GM23248 (cell line): ENCODE data around the gene CCNG2. TPM values are rescaled to one million over a fixed set of nuclear protein-coding genes. Genes with fewer than 3 reads are reported as not detected.
"Not testable (repeated sequence)": the region's sequence is repeated elsewhere in the genome, so short reads cannot be mapped to it uniquely, and the experiment has no call there.

ENCODE experiments used
- DNase-seq: peaks from one replicate; pipeline ENCODE4 v3.0.0-alpha.2; 2015
- H2AFZ ChIP-seq: fragments of 200-600 bp; sonication (generic); 2 replicates; pipeline ENCODE4 v1.6.1; 2016; ENCODE audit warnings: antibody characterized with exemption
- H3F3A ChIP-seq: fragments of 200-600 bp; sonication (generic); 2 replicates; pipeline ENCODE4 v1.6.1; 2016; ENCODE audit warnings: mild to moderate bottlenecking, antibody characterized with exemption, mixed run types; ENCODE audit not compliant: insufficient read depth
- H3K27ac ChIP-seq: fragments of 200-600 bp; sonication (generic); 2 replicates; pipeline ENCODE4 v1.5.1; 2016; ENCODE audit warnings: mild to moderate bottlenecking
- H3K27me3 ChIP-seq: fragments of 200-600 bp; sonication (generic); replicated peaks from 2 replicates; pipeline ENCODE4 v1.6.1; 2016; ENCODE audit warnings: mild to moderate bottlenecking; ENCODE audit not compliant: insufficient read depth
- H3K36me3 ChIP-seq: fragments of 200-600 bp; sonication (generic); 2 replicates; pipeline ENCODE4 v1.6.1; 2016; ENCODE audit warnings: low read depth, mild to moderate bottlenecking
- H3K4me1 ChIP-seq: fragments of 200-600 bp; sonication (generic); 2 replicates; pipeline ENCODE4 v1.6.1; 2016; ENCODE audit warnings: mild to moderate bottlenecking; ENCODE audit not compliant: insufficient read depth
- H3K4me2 ChIP-seq: fragments of 200-600 bp; sonication (generic); one replicate; pipeline ENCODE4 v1.6.1; 2016; ENCODE audit warnings: mild to moderate bottlenecking; ENCODE audit not compliant: unreplicated experiment
- H3K4me3 ChIP-seq: fragments of 200-600 bp; sonication (generic); 2 replicates; pipeline ENCODE4 v1.5.1; 2016; ENCODE audit warnings: mild to moderate bottlenecking
- H3K79me2 ChIP-seq: fragments of 200-600 bp; sonication (generic); 2 replicates; pipeline ENCODE4 v1.6.1; 2016; ENCODE audit warnings: mild to moderate bottlenecking; ENCODE audit not compliant: insufficient read depth
- H3K9ac ChIP-seq: fragments of 200-600 bp; sonication (generic); 2 replicates; pipeline ENCODE4 v1.6.1; 2016; ENCODE audit warnings: mild to moderate bottlenecking
- H3K9me2 ChIP-seq: fragments of 200-600 bp; sonication (generic); 2 replicates; pipeline ENCODE4 v1.6.1; 2016; ENCODE audit warnings: mixed run types, mild to moderate bottlenecking, moderate library complexity; ENCODE audit not compliant: insufficient read depth
- H3K9me3 ChIP-seq: fragments of 200-600 bp; sonication (generic); one replicate; pipeline ENCODE4 v1.6.1; 2017; ENCODE audit warnings: low read depth
- H4K20me1 ChIP-seq: fragments of 200-600 bp; sonication (generic); 2 replicates; pipeline ENCODE4 v1.6.0; 2016; ENCODE audit not compliant: insufficient read depth
- EZH2 ChIP-seq: fragments of 200-600 bp; sonication (generic); IDR thresholded peaks from 2 replicates; pipeline ENCODE4 v1.6.1; 2018; ENCODE audit warnings: antibody characterized with exemption, mild to moderate bottlenecking; ENCODE audit not compliant: insufficient read depth, poor library complexity, severe bottlenecking
- EZH2phosphoT487 ChIP-seq: fragments of 200-600 bp; sonication (generic); IDR thresholded peaks from 2 replicates; pipeline ENCODE4 v1.6.1; 2018; ENCODE audit warnings: antibody characterized with exemption, moderate library complexity, mild to moderate bottlenecking, low read depth; ENCODE audit not compliant: insufficient read depth
- WGBS, 2 experiments: methylation state at CpG; one replicate each; pipeline ENCODE4 v1.1.6; 2015 to 2017; ENCODE audit warnings: low lambda C conversion rate in 2 of 2, low coverage in 1 of 2; ENCODE audit errors: missing lambda C conversion rate in 2 of 2; 5-methylcytosine and 5-hydroxymethylcytosine counted together
- in situ Hi-C: fragments of 300-500 bp; cut with MboI; formaldehyde crosslinking; loops from 2 replicates; pipeline ENCODE4 v1.15.0; 2020
- polyA plus RNA-seq: library from polyadenylated mRNA; unstranded; fragments of >200 nt; fragmentation: Nextera tagmentation; extraction: Ambion mirVana; gene quantifications from 2 replicates; pipeline ENCODE4 v1.2.1, GENCODE V29; 2016
- total RNA-seq: library from RNA; depleted of rRNA; stranded (reverse); fragments of >200 nt; shearing (Covaris generic); gene quantifications from 2 replicates; pipeline ENCODE4 v1.2.3, GENCODE V29; 2014

Gene CCNG2
- total and polyA plus RNA-seq, 2 experiments from 2014 or later, result 32.6 to 40.0 TPM

- Histone ChIP-seq H3K36me3 (no peaks in the 10 kb centered on the region), H3K79me2 (no peaks in the 10 kb centered on the region), H3K4me2 (no peak overlapping the region), H3K9me2 (no peaks in the 10 kb centered on the region), H2AFZ (no peak overlapping the region), H3K27me3 (no peaks in the 10 kb centered on the region), H3K9ac (no peak overlapping the region), H3K9me3 (no peaks in the 10 kb centered on the region), H3F3A (no peaks in the 10 kb centered on the region), H4K20me1 (no peaks in the 10 kb centered on the region), H3K4me3 (no peak overlapping the region), H3K27ac (no peak overlapping the region), H3K4me1 (no peaks in the 10 kb centered on the region)
- WGBS, 2 experiments, result 32 to 47% methylated on average over 1 of the region's 1 CpG
- in situ Hi-C loops, result no loop called here
- no peak for TF ChIP-seq EZH2phosphoT487
- no peak for DNase-seq
Observed at GRCh38 chr4:77132652-77133312, 24.2 kb upstream of the CCNG2 start.

DNA sequence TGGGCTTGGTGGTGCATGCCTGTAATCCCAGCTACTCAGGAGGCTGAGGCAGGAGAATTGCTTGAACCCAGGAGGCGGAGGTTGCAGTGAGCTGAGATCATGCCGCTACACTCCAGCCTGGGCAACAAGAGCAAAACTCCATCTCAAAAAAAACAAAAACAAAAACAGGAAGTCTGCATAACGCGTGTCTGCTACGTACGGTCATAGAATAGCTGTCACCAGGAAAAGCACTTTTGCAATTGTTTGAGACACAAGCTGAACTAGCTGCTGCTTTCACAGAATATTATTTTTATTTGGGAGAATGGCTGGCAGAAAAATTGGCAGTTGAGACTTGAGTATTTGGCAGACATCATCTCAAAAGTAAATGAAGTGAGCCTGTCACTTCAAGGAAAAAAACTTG, 19.6 kb upstream of the CCNG2 start:
- WGBS, 2 experiments, result 28 to 30% methylated on average over 6 of the region's 6 CpGs
- H3K79me2 ChIP-seq, result not testable (repeated sequence)

DNA sequence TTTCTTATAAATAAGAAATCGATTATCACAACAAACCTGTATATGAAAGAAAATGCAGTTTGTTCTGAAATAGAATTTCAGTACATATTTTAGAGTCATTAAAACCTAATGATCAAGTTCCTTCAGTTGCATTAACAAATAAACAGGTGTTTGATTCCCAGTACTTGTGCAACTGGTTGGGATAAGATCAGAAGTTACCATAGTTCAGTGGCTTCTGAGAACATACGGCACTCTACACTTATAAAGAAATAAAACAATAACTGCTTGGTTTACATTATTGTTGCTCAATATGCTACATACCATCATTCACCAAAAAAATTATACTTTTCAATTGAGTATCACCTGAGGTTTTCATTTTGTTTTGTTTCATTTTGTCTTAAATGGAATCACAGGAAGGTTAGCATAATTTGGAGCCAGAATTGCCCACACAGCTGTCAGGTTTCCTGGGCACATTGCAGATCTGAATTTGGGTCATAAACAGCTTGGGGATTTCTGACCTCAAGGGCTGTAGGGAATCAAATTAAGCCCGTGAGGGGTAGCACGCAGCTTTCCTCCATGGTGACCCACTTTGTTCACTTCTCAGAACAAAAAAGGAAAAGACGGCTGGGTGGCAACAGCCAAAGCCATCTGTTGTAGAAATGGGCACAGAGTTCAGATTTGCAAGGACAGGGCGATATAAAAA, 14.9 kb upstream of the CCNG2 start:
- H3K4me3 ChIP-seq, result no peak overlapping the region
- H3K4me2 ChIP-seq, result no peak overlapping the region
- peaks cover 17% of the 10 kb centered on the region for H3K4me1 ChIP-seq
- no peaks in the 10 kb centered on the region for H3K9me3 ChIP-seq
- in situ Hi-C loops, result no loop called here
- no peaks in the 10 kb centered on the region for H3K36me3 ChIP-seq
- peaks cover 21% of the 10 kb centered on the region for H3F3A ChIP-seq
- no peak overlapping the region for H3K27ac ChIP-seq
- no peaks in the 10 kb centered on the region for H3K79me2 ChIP-seq
- H2AFZ ChIP-seq, result no peak overlapping the region
- no peaks in the 10 kb centered on the region for H3K27me3 ChIP-seq
- H3K9ac ChIP-seq, result no peak overlapping the region
- no peak for DNase-seq
- no peaks in the 10 kb centered on the region for H3K9me2 ChIP-seq
- no peak for TF ChIP-seq EZH2
- TF ChIP-seq EZH2phosphoT487, result no peak
- 68 to 72% methylated on average over 6 of the region's 6 CpGs for WGBS, 2 experiments
- no peaks in the 10 kb centered on the region for H4K20me1 ChIP-seq

More for the DNA sequence above, 19.6 kb upstream of the CCNG2 start:
- H2AFZ ChIP-seq, H3F3A ChIP-seq, H3K9me2 ChIP-seq, H3K9ac ChIP-seq, H3K4me3 ChIP-seq, H3K4me1 ChIP-seq, H3K36me3 ChIP-seq, in situ Hi-C loops, H3K27me3 ChIP-seq, H3K27ac ChIP-seq, H3K4me2 ChIP-seq, H3K9me3 ChIP-seq, DNase-seq, H4K20me1 ChIP-seq: not testable (repeated sequence)

DNA sequence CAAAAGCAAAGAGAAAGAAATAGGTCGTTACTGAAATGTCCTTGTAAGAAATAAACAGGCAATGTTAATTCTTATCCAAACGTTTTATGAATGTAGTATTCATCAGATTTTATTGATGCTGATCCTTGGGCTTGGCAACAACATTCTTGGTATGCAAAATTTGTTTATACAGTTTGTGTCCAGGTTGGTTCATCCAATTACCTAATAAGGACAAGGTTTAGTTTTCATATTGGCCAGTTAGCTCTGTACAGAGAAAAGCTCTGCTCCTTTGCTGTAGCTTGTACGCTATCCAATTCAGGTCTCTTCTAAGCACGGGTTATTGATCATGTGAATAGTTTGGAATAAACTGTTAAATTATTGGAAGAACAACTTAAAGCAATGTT, 14.4 kb upstream of the CCNG2 start:
- Histone ChIP-seq H3K4me2 (no peak overlapping the region), H3K27ac (no peak overlapping the region), H3K9me2 (no peaks in the 10 kb centered on the region), H3K79me2 (no peaks in the 10 kb centered on the region), H3K27me3 (no peaks in the 10 kb centered on the region), H4K20me1 (no peaks in the 10 kb centered on the region), H3K4me3 (no peak overlapping the region), H2AFZ (no peak overlapping the region), H3F3A (peaks cover 23% of the 10 kb centered on the region), H3K36me3 (no peaks in the 10 kb centered on the region), H3K9me3 (no peaks in the 10 kb centered on the region), H3K4me1 (peaks cover 17% of the 10 kb centered on the region), H3K9ac (no peak overlapping the region)
- in situ Hi-C loops, result no loop called here
- WGBS, 2 experiments, result 44 to 49% methylated on average over 4 of the region's 4 CpGs
- no peak for TF ChIP-seq EZH2
- TF ChIP-seq EZH2phosphoT487, result no peak
- no peak for DNase-seq
